HEK293 (cell line): ENCODE results near the gene PTPN6.

Experiments used
- CTCF ChIA-PET: fragments of 350-600 bp; formaldehyde crosslinking; extraction: SDS; loops from one replicate; lab custom pipeline; 2021; ENCODE audit warnings: antibody characterized with exemption; lab: Yijun Ruan, JAX
- POLR2A ChIA-PET: fragments of 300-600 bp; formaldehyde crosslinking; extraction: SDS; loops from one replicate; lab custom pipeline; 2020; ENCODE audit warnings: antibody characterized with exemption, inconsistent platforms; lab: Yijun Ruan, JAX
- H3K27ac ChIP-seq: fragments of 200-500 bp; sonication (Bioruptor generic); 2 replicates; pipeline ENCODE4 v1.5.1; 2014; ENCODE audit warnings: low read depth, low read length, control low read depth, inconsistent platforms; ENCODE audit errors: extremely low read depth
- H3K36me3 ChIP-seq, 2 experiments: fragments of 200-500 bp in 1 of 2; sonication (Bioruptor generic) in 1 of 2; 1 replicate in 1 of 2; 2 replicates in 1 of 2; pipeline ENCODE4 v1.5.1; 2014 to 2017; ENCODE audit warnings: inconsistent platforms in 2 of 2, low read length in 2 of 2; ENCODE audit not compliant: control insufficient read depth in 2 of 2, insufficient read depth in 1 of 2
- H3K4me1 ChIP-seq: fragments of 200-500 bp; sonication (Bioruptor generic); 2 replicates; pipeline ENCODE4 v1.5.1; 2014; ENCODE audit warnings: mild to moderate bottlenecking, low read length, inconsistent platforms; ENCODE audit not compliant: control insufficient read depth, insufficient read depth
- H3K4me3 ChIP-seq: 2 replicates; pipeline ENCODE4 v1.5.1; 2011; ENCODE audit warnings: low read depth, mild to moderate bottlenecking, control low read depth, low read length, moderate library complexity
- H3K9me3 ChIP-seq: fragments of 200-500 bp; sonication (Bioruptor generic); 2 replicates; pipeline ENCODE4 v1.5.1; 2014; ENCODE audit warnings: low read depth, low read length, inconsistent platforms; ENCODE audit not compliant: control insufficient read depth, insufficient read depth
- GLIS1 ChIP-seq: fragments of 450-650 bp; formaldehyde crosslinking; IDR thresholded peaks from 2 replicates; pipeline ENCODE4 v1.5.1; 2016; ENCODE audit warnings: missing biosample characterization, missing genetic modification characterization
- GLIS2 ChIP-seq: fragments of 450-650 bp; formaldehyde crosslinking; IDR thresholded peaks from 2 replicates; pipeline ENCODE4 v1.5.1; 2016; ENCODE audit warnings: missing biosample characterization, missing genetic modification characterization
- HIC1 ChIP-seq: fragments of 450-650 bp; formaldehyde crosslinking; IDR thresholded peaks from 2 replicates; pipeline ENCODE4 v1.5.1; 2016; ENCODE audit warnings: missing biosample characterization, missing genetic modification characterization
- HOXA7 ChIP-seq: sonication (generic); formaldehyde crosslinking; IDR thresholded peaks from 2 replicates; pipeline ENCODE4 v1.8.1; 2022; ENCODE audit warnings: missing genetic modification reagents, borderline replicate concordance
- KLF7 ChIP-seq: fragments of 450-650 bp; formaldehyde crosslinking; IDR thresholded peaks from 2 replicates; pipeline ENCODE4 v1.5.1; 2016; ENCODE audit warnings: missing biosample characterization, missing genetic modification characterization, borderline replicate concordance
- OVOL3 ChIP-seq: fragments of 450-650 bp; formaldehyde crosslinking; IDR thresholded peaks from 2 replicates; pipeline ENCODE4 v1.5.1; 2016; ENCODE audit warnings: missing biosample characterization, missing genetic modification characterization
- PATZ1 ChIP-seq: fragments of 450-650 bp; formaldehyde crosslinking; IDR thresholded peaks from 2 replicates; pipeline ENCODE4 v1.5.1; 2016; ENCODE audit warnings: missing biosample characterization, missing genetic modification characterization
- PRDM1 ChIP-seq: fragments of 450-650 bp; formaldehyde crosslinking; IDR thresholded peaks from 2 replicates; pipeline ENCODE4; 2016; ENCODE audit warnings: missing biosample characterization, missing genetic modification characterization
- PRDM4 ChIP-seq: fragments of 450-650 bp; formaldehyde crosslinking; IDR thresholded peaks from 2 replicates; pipeline ENCODE4 v1.5.1; 2017; ENCODE audit warnings: missing biosample characterization, missing genetic modification characterization
- YY2 ChIP-seq: fragments of 450-650 bp; formaldehyde crosslinking; IDR thresholded peaks from 2 replicates; pipeline ENCODE4 v1.5.1; 2016; ENCODE audit warnings: missing biosample characterization, missing genetic modification characterization
- ZFP37 ChIP-seq: fragments of 450-650 bp; formaldehyde crosslinking; IDR thresholded peaks from 2 replicates; pipeline ENCODE4 v1.5.1; 2016; ENCODE audit warnings: missing biosample characterization, missing genetic modification characterization
- ZNF19 ChIP-seq: fragments of 450-650 bp; formaldehyde crosslinking; IDR thresholded peaks from 2 replicates; pipeline ENCODE4; 2016; ENCODE audit warnings: missing biosample characterization, missing genetic modification characterization, low read depth
- ZNF26 ChIP-seq: fragments of 450-650 bp; formaldehyde crosslinking; IDR thresholded peaks from 2 replicates; pipeline ENCODE4 v1.5.1; 2016; ENCODE audit warnings: missing biosample characterization, missing genetic modification characterization
- ZNF560 ChIP-seq: fragments of 450-650 bp; formaldehyde crosslinking; IDR thresholded peaks from 2 replicates; pipeline ENCODE4 v1.5.1; 2017; ENCODE audit warnings: missing biosample characterization, missing genetic modification characterization, borderline replicate concordance
- ZNF585B ChIP-seq: fragments of 450-650 bp; formaldehyde crosslinking; IDR thresholded peaks from 2 replicates; pipeline ENCODE4 v1.5.1; 2016; ENCODE audit warnings: missing biosample characterization, missing genetic modification characterization
- ZNF701 ChIP-seq: fragments of 450-650 bp; formaldehyde crosslinking; IDR thresholded peaks from 2 replicates; pipeline ENCODE4 v1.5.1; 2016; ENCODE audit warnings: missing biosample characterization, missing genetic modification characterization
- ZXDB ChIP-seq: fragments of 450-650 bp; formaldehyde crosslinking; IDR thresholded peaks from 2 replicates; pipeline ENCODE4 v1.5.1; 2016; ENCODE audit warnings: missing biosample characterization, missing genetic modification characterization

PTPN6 gene

GRCh38 chr12:6921996-6922946, 28.9 kb upstream of the PTPN6 start:
- Histone ChIP-seq H3K27ac (no peak overlapping the region), H3K4me3 (no peak overlapping the region), H3K9me3 (no peaks in the 10 kb centered on the region), H3K4me1 (peaks cover 28% of the 10 kb centered on the region), H3K36me3 (peaks cover 19 to 51% of the 10 kb centered on the region in 2 experiments)
- POLR2A ChIA-PET, result interaction anchor here (0.6 to 6.2 kb wide), 3 partner anchors 8 to 22 kb away, joined by 4 to 99 read pairs (median 4); partner anchors contain the start of genes C12orf57, ENO2 and RNU7-1
- CTCF ChIA-PET, result interaction anchor here (0.6 to 6.1 kb wide), 7 partner anchors 10 to 170 kb away, joined by 3 to 52 read pairs (median 4); partner anchors contain the start of genes C12orf57, C1R, MLF2 and RNU7-1
- TF ChIP-seq ZNF560 (no peak), GLIS2 (0 out of 2 replicates have a peak, but pooled peaks have one; percentile 21), PRDM1 (tag by site-specific recombination) (peak; percentile 81), ZNF19 (tag by site-specific recombination) (no peak), ZNF701 (tag by site-specific recombination) (no peak), PATZ1 (tag by site-specific recombination) (peak; percentile 40; the same call in 1 of the 2 replicates), PRDM4 (tag by site-specific recombination) (no peak), HIC1 (no peak), KLF7 (tag by site-specific recombination) (no peak), GLIS1 (tag by site-specific recombination) (peak; percentile 94), ZNF26 (no peak), OVOL3 (tag by site-specific recombination) (no peak), HOXA7 (CRISPR knock-in tag) (no peak), ZXDB (tag by site-specific recombination) (no peak), ZFP37 (tag by site-specific recombination) (no peak), ZNF585B (tag by site-specific recombination) (no peak), YY2 (no peak)
